DND-41 (cell line): Measurements from ENCODE around the gene BMPR1A.

Source experiments
- ATAC-seq: fragments of 200-7000 bp; cut with Tn5 transposase; 3 replicates; pipeline ENCODE4 v1.9.1; 2021; ENCODE audit warnings: low read depth; ENCODE audit not compliant: insufficient read depth
- DNase-seq: peaks from one replicate; pipeline ENCODE4 v3.0.0-alpha.2; 2020
- H2AFZ ChIP-seq: 2 replicates; pipeline ENCODE4 v1.6.0; 2012; ENCODE audit warnings: low read depth, low read length
- H3K27ac ChIP-seq: 2 replicates; pipeline ENCODE4 v1.5.1; 2012; ENCODE audit warnings: low read length, inconsistent platforms
- H3K27me3 ChIP-seq: fragments of 200-600 bp; sonication (generic); 2 replicates; pipeline ENCODE4 v1.6.0; 2012; ENCODE audit warnings: low read length, mild to moderate bottlenecking, inconsistent platforms; ENCODE audit not compliant: insufficient read depth, poor library complexity
- H3K36me3 ChIP-seq: 2 replicates; pipeline ENCODE4 v1.5.1; 2012; ENCODE audit warnings: low read length, inconsistent platforms; ENCODE audit not compliant: insufficient read depth
- H3K4me1 ChIP-seq: 2 replicates; pipeline ENCODE4 v1.5.1; 2012; ENCODE audit warnings: mild to moderate bottlenecking, low read length; ENCODE audit not compliant: insufficient read depth
- H3K4me2 ChIP-seq: 2 replicates; pipeline ENCODE4 v1.6.0; 2012; ENCODE audit warnings: mild to moderate bottlenecking, moderate library complexity, low read length, inconsistent platforms; ENCODE audit not compliant: insufficient read depth
- H3K4me3 ChIP-seq, 2 experiments: fragments of 200-600 bp in 1 of 2; shearing (Covaris generic) in 1 of 2; 2 replicates each; pipeline ENCODE4 v1.5.1; 2012 to 2016; ENCODE audit warnings: inconsistent platforms in 2 of 2, low read length in 2 of 2, mild to moderate bottlenecking in 2 of 2, low read depth in 1 of 2, moderate library complexity in 1 of 2
- H3K79me2 ChIP-seq: 2 replicates; pipeline ENCODE4 v1.6.0; 2012; ENCODE audit warnings: low read length, inconsistent platforms; ENCODE audit not compliant: insufficient read depth
- H3K9ac ChIP-seq: 2 replicates; pipeline ENCODE4 v1.6.0; 2012; ENCODE audit warnings: low read depth, mild to moderate bottlenecking, inconsistent platforms, low read length, moderate library complexity
- H3K9me3 ChIP-seq: 2 replicates; pipeline ENCODE4 v1.5.1; 2012; ENCODE audit warnings: low read length, moderate library complexity, mild to moderate bottlenecking, inconsistent platforms; ENCODE audit not compliant: insufficient read depth, severe bottlenecking
- H4K20me1 ChIP-seq: 2 replicates; pipeline ENCODE4 v1.6.0; 2012; ENCODE audit warnings: low read length; ENCODE audit not compliant: insufficient read depth
- EZH2 ChIP-seq: IDR thresholded peaks from 3 replicates; pipeline ENCODE4 v1.6.1; 2012; ENCODE audit warnings: borderline replicate concordance, low read depth, mild to moderate bottlenecking, moderate library complexity, low read length, inconsistent platforms; ENCODE audit not compliant: severe bottlenecking
- TF ChIP-seq, protein P1 (sequence below): IDR thresholded peaks from 2 replicates; pipeline ENCODE4 v1.5.1; 2012; ENCODE audit warnings: borderline replicate concordance, low read length, moderate library complexity, mild to moderate bottlenecking; ENCODE audit not compliant: poor library complexity, severe bottlenecking; ENCODE audit errors: extremely low read depth

BMPR1A gene

DNA sequence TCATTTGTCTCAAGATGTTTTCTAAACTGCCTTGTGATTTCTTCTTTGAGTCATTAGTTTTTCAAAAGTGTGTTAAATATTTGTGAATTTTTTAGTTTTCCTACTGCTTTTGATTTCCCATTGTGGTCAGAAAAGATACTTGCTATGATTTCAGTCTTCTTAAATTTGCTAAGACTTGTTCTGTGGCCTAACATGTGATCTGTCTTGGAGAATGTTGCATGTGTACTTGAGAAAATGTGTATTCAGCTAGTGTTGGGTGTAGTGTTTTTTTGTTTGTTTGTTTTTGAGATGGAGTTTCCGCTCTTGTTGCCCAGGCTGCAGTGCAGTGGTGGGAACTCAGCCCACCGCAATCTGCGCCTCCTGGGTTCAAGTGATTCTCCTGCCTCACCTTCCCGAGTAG lies 28.6 kb downstream of the BMPR1A start:
- TF ChIP-seq, protein P1, sequence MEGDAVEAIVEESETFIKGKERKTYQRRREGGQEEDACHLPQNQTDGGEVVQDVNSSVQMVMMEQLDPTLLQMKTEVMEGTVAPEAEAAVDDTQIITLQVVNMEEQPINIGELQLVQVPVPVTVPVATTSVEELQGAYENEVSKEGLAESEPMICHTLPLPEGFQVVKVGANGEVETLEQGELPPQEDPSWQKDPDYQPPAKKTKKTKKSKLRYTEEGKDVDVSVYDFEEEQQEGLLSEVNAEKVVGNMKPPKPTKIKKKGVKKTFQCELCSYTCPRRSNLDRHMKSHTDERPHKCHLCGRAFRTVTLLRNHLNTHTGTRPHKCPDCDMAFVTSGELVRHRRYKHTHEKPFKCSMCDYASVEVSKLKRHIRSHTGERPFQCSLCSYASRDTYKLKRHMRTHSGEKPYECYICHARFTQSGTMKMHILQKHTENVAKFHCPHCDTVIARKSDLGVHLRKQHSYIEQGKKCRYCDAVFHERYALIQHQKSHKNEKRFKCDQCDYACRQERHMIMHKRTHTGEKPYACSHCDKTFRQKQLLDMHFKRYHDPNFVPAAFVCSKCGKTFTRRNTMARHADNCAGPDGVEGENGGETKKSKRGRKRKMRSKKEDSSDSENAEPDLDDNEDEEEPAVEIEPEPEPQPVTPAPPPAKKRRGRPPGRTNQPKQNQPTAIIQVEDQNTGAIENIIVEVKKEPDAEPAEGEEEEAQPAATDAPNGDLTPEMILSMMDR, result no peak
- no peak for TF ChIP-seq EZH2
- peaks cover 40% of the 10 kb centered on the region for H3K79me2 ChIP-seq
- H3K27me3 ChIP-seq, result no peaks in the 10 kb centered on the region
- H4K20me1 ChIP-seq, result no peaks in the 10 kb centered on the region
- H3K4me2 ChIP-seq, result no peak overlapping the region
- no peak overlapping the region for H3K27ac ChIP-seq
- H3K4me3 ChIP-seq, result no peak overlapping the region
- H3K36me3 ChIP-seq, result no peaks in the 10 kb centered on the region
- no peak overlapping the region for H3K9ac ChIP-seq
- ATAC-seq (no peak), DNase-seq (no peak)
- H3K9me3 ChIP-seq, result no peaks in the 10 kb centered on the region
- no peaks in the 10 kb centered on the region for H3K4me1 ChIP-seq
- H2AFZ ChIP-seq, result no peak overlapping the region

DNA sequence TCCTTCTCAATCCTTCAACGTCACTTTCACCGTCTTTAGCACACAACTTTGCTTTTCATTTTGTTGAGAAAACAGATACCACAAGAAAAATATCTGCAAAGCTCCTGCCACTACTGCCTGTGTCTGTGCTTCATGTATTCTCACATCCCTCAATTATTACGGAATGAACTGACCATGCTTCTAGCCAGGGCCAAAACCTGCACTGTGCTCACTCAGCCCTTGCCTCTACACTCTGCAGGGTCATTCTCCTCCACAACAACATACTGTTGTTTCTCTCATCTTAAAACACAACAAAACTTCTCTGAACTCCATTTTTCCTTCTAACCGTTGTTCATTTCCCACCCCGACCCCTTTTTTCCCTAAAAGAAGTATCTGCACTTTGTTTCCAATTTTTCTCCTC lies 29.5 kb downstream of the BMPR1A start:
- ATAC-seq, result no peak
- H3K9ac ChIP-seq, result no peak overlapping the region
- H3K4me2 ChIP-seq, result no peak overlapping the region
- no peaks in the 10 kb centered on the region for H3K4me1 ChIP-seq
- no peak overlapping the region for H3K27ac ChIP-seq
- no peak overlapping the region for H2AFZ ChIP-seq
- no peak for TF ChIP-seq EZH2
- no peaks in the 10 kb centered on the region for H3K27me3 ChIP-seq
- H3K4me3 ChIP-seq, result no peak overlapping the region
- no peaks in the 10 kb centered on the region for H4K20me1 ChIP-seq
- no peaks in the 10 kb centered on the region for H3K9me3 ChIP-seq
- no peaks in the 10 kb centered on the region for H3K36me3 ChIP-seq
- no peak for DNase-seq
- peaks cover 37% of the 10 kb centered on the region for H3K79me2 ChIP-seq

DNA sequence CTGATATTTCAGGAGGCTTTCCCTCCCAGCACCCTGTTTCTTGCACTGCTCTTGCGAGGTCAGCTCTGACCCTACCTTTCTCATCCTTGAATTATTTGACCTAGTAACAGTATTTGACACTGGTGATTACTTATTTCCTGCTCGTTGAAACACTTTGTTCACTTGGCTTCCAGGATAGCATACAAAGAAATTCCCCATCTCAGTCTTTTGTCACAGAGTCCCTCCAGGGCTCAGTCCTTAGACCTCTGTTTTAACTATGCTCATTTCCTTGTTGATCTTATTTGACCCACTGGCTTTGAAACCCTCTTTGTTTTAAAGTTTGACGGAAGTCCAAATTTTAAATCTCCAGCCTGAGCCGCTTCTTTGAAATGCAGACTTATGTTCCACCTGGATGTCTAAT lies 29.9 kb downstream of the BMPR1A start:
- TF ChIP-seq EZH2, result no peak
- TF ChIP-seq, protein P1, result no peak

DNA sequence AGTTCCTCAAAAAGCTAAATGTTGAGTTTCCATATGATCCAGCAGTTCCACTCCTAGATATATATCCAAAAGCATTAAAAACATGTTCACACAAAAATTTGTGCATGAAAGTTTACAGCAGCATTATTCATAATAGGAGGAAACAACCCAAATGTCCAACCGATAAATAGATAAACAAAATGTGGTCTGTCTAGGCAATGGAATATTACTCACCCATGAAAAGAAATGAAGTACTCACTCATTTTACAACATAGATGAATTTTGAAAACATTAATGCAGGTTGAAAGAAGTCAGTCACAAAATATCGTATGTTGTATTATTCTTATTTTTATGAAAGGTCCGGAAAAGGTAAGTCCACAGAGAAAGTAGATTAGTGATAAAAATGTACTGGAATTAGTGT lies 34.0 kb downstream of the BMPR1A start:
- no peak overlapping the region for H2AFZ ChIP-seq
- H3K27me3 ChIP-seq, result no peaks in the 10 kb centered on the region
- DNase-seq, result no peak
- no peak overlapping the region for H3K27ac ChIP-seq
- H3K79me2 ChIP-seq, result peaks cover 7% of the 10 kb centered on the region; the same call in 1 of the 2 replicates
- H3K36me3 ChIP-seq, result no peaks in the 10 kb centered on the region
- no peaks in the 10 kb centered on the region for H3K4me1 ChIP-seq
- ATAC-seq, result no peak
- H3K4me3 ChIP-seq, result no peak overlapping the region
- H4K20me1 ChIP-seq, result no peaks in the 10 kb centered on the region; the same call in 1 of the 2 replicates
- H3K4me2 ChIP-seq, result no peak overlapping the region
- TF ChIP-seq EZH2, result no peak
- TF ChIP-seq, protein P1, result no peak
- H3K9me3 ChIP-seq, result no peaks in the 10 kb centered on the region
- no peak overlapping the region for H3K9ac ChIP-seq

More for the DNA sequence above, 29.9 kb downstream of the BMPR1A start:
- Histone ChIP-seq H3K4me2 (no peak overlapping the region), H3K27me3 (no peaks in the 10 kb centered on the region), H3K79me2 (peaks cover 33% of the 10 kb centered on the region), H2AFZ (no peak overlapping the region), H3K9me3 (no peaks in the 10 kb centered on the region), H3K36me3 (no peaks in the 10 kb centered on the region), H3K4me1 (no peaks in the 10 kb centered on the region), H3K4me3 (no peak overlapping the region), H3K9ac (no peak overlapping the region), H3K27ac (no peak overlapping the region), H4K20me1 (no peaks in the 10 kb centered on the region)
- no peak for DNase-seq
- ATAC-seq, result no peak
